GM21390 (cell line): ENCODE measurements around the gene COCH.

Experiments used
- ATAC-seq: cut with Tn5 transposase; IDR thresholded peaks from one replicate; pipeline ENCODE4 v1.9.1; 2021; ENCODE audit not compliant: unreplicated experiment

COCH gene

GRCh38 chr14:30874120-30874998 is at the start of gene COCH:
COCH (plus strand) TSS chr14:30874559; CDS start chr14:30874939, 380 bp downstream.
- peak; percentile 81 for ATAC-seq

- ATAC-seq: no peak
These were observed 48.3 kb upstream of the COCH start for GRCh38 chr14:30826070-30826469.

- no peak for ATAC-seq
These were observed 44.5 kb upstream of the COCH start for GRCh38 chr14:30829853-30830252.

GRCh38 chr14:30834353-30834752 is 40.0 kb upstream of the COCH start:
- ATAC-seq: no peak

GRCh38 chr14:30838351-30838750 is 36.0 kb upstream of the COCH start:
- no peak for ATAC-seq

- ATAC-seq: no peak
These were observed 34.1 kb upstream of the COCH start for GRCh38 chr14:30840086-30840779.

- no peak for ATAC-seq
These were observed 31.9 kb upstream of the COCH start for GRCh38 chr14:30842431-30842830.

- ATAC-seq: no peak
These were observed 25.7 kb upstream of the COCH start for GRCh38 chr14:30848449-30849240.

GRCh38 chr14:30849354-30849753 is 25.0 kb upstream of the COCH start:
- peak; percentile 94 for ATAC-seq

- ATAC-seq: no peak
These were observed 24.4 kb upstream of the COCH start for GRCh38 chr14:30849983-30850382.

- no peak for ATAC-seq
These were observed 20.4 kb upstream of the COCH start for GRCh38 chr14:30853946-30854345.

GRCh38 chr14:30854492-30854891 is 19.9 kb upstream of the COCH start:
- ATAC-seq: no peak

GRCh38 chr14:30855345-30856037 is 18.9 kb upstream of the COCH start:
- peak; percentile 51 for ATAC-seq

- ATAC-seq: no peak
These were observed 13.2 kb upstream of the COCH start for GRCh38 chr14:30861200-30861599.

- no peak for ATAC-seq
These were observed 9.4 kb upstream of the COCH start for GRCh38 chr14:30864934-30865333.

GRCh38 chr14:30868736-30869135 is 5.6 kb upstream of the COCH start:
- ATAC-seq: no peak

GRCh38 chr14:30869551-30870155 is 4.7 kb upstream of the COCH start:
- ATAC-seq: no peak

- no peak for ATAC-seq
These were observed 1.8 kb upstream of the COCH start for GRCh38 chr14:30872602-30873001.

- ATAC-seq: no peak
These were observed 845 bp upstream of the COCH start for GRCh38 chr14:30873308-30874119.
